Measurements from ENCODE around the gene TIMP1.

TIMP1 gene

DNA sequence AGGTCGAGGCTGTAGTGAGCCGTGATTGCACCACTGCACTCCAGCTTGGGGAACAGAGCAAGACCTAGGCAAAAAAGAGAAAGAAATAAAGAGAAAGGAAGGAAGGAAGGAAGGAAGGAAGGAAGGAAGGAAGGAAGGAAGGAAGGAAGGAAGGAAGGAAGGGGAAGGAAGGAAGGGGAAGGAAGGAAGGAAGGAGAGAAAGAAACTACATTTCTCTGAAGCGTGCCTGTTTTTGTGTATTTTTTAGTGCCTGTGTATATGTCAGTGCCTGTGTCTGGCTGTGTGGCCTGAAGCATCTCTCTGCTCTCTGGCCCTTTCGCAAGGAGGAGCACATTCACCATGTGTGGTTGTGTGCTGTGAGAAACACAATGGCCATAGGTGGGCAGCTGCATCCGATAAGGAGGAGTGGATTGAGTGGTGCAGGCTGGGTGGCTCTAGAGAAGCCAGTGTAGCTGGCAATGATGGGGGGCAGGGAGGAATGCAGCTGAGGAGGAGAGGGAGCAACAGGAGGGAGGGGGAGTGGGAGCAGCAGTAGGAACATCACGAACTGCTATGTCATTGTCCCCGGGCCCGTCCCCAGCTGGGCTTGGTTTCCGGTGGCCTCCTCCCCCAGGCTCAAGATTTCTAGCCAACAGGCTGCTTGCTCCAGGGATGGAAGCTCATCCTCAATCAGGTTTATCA is 26.0 kb downstream of the TIMP1 start:
- no peak overlapping the region for H3K4me3 ChIP-seq (ENCODE audit: low read length)

GRCh38 chrX:47610511-47610910 is 28.3 kb downstream of the TIMP1 start:
- Histone ChIP-seq H3K79me2 (ENCODE audit: low read length) (no peaks in the 10 kb centered on the region), H3K9me3 (ENCODE audit: insufficient read depth, low read length) (no peaks in the 10 kb centered on the region), H3K27ac (ENCODE audit: low read length) (no peak overlapping the region), H3K4me2 (ENCODE audit: low read length) (no peak overlapping the region), H3K36me3 (replicated peaks; ENCODE audit: low read depth, low read length) (no peaks in the 10 kb centered on the region), H2AFZ (ENCODE audit: low read depth, low read length) (no peak overlapping the region), H3K4me3 (ENCODE audit: low read length) (no peak overlapping the region), H3K9ac (ENCODE audit: low read length) (no peak overlapping the region), H4K20me1 (ENCODE audit: insufficient read depth, low read length) (no peaks in the 10 kb centered on the region), H3K27me3 (ENCODE audit: low read depth, low read length) (no peaks in the 10 kb centered on the region), H3K4me1 (ENCODE audit: low read length) (no peaks in the 10 kb centered on the region)
- no peak for TF ChIP-seq EZH2phosphoT487 (IDR thresholded peaks at IDR 0.05; ENCODE audit: low read depth)
- TF ChIP-seq, protein P1, sequence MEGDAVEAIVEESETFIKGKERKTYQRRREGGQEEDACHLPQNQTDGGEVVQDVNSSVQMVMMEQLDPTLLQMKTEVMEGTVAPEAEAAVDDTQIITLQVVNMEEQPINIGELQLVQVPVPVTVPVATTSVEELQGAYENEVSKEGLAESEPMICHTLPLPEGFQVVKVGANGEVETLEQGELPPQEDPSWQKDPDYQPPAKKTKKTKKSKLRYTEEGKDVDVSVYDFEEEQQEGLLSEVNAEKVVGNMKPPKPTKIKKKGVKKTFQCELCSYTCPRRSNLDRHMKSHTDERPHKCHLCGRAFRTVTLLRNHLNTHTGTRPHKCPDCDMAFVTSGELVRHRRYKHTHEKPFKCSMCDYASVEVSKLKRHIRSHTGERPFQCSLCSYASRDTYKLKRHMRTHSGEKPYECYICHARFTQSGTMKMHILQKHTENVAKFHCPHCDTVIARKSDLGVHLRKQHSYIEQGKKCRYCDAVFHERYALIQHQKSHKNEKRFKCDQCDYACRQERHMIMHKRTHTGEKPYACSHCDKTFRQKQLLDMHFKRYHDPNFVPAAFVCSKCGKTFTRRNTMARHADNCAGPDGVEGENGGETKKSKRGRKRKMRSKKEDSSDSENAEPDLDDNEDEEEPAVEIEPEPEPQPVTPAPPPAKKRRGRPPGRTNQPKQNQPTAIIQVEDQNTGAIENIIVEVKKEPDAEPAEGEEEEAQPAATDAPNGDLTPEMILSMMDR (IDR thresholded peaks at IDR 0.05; ENCODE audit: low read depth, low read length) = no peak

More for the DNA sequence above, 26.0 kb downstream of the TIMP1 start:
- Histone ChIP-seq H3K4me2 (ENCODE audit: low read length) (no peak overlapping the region), H4K20me1 (ENCODE audit: insufficient read depth, low read length) (no peaks in the 10 kb centered on the region), H2AFZ (ENCODE audit: low read depth, low read length) (no peak overlapping the region), H3K9me3 (ENCODE audit: insufficient read depth, low read length) (no peaks in the 10 kb centered on the region), H3K36me3 (replicated peaks; ENCODE audit: low read depth, low read length) (no peaks in the 10 kb centered on the region), H3K4me1 (ENCODE audit: low read length) (peaks cover 7% of the 10 kb centered on the region; the same call in 1 of the 2 replicates), H3K27me3 (ENCODE audit: low read depth, low read length) (no peaks in the 10 kb centered on the region), H3K27ac (ENCODE audit: low read length) (no peak overlapping the region), H3K9ac (ENCODE audit: low read length) (no peak overlapping the region), H3K79me2 (ENCODE audit: low read length) (no peaks in the 10 kb centered on the region)
- TF ChIP-seq, protein P1 (IDR thresholded peaks at IDR 0.05; ENCODE audit: low read depth, low read length) = no peak
- TF ChIP-seq EZH2phosphoT487 (IDR thresholded peaks at IDR 0.05; ENCODE audit: low read depth) = no peak

DNA sequence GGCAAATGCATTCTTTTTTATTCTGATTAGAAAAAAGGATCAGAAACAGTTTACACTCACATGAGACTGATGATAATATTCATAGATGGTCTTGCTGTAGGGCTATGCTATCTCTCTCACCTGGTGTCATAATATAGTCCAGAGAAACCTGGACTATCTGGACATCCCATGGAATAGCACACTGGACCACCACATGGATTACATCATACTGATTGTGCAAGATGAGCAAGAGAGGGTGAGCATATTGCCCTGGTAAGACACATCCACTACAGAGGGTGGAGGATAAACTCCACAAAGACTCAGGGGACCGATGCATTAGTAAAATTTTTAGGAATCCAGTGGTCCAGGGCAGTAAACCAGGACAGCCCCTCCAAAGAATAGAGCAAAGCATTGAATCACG is 29.3 kb downstream of the TIMP1 start:
- H4K20me1 ChIP-seq (ENCODE audit: insufficient read depth, low read length) = no peaks in the 10 kb centered on the region
- H3K4me2 ChIP-seq (ENCODE audit: low read length) = no peak overlapping the region
- no peaks in the 10 kb centered on the region for H3K36me3 ChIP-seq (replicated peaks; ENCODE audit: low read depth, low read length)
- no peaks in the 10 kb centered on the region for H3K4me1 ChIP-seq (ENCODE audit: low read length)
- no peaks in the 10 kb centered on the region for H3K79me2 ChIP-seq (ENCODE audit: low read length)
- no peak overlapping the region for H3K9ac ChIP-seq (ENCODE audit: low read length)
- H3K9me3 ChIP-seq (ENCODE audit: insufficient read depth, low read length) = no peaks in the 10 kb centered on the region
- no peak overlapping the region for H3K27ac ChIP-seq (ENCODE audit: low read length)
- no peaks in the 10 kb centered on the region for H3K27me3 ChIP-seq (ENCODE audit: low read depth, low read length)
- TF ChIP-seq, protein P1 (IDR thresholded peaks at IDR 0.05; ENCODE audit: low read depth, low read length) = no peak
- no peak for TF ChIP-seq EZH2phosphoT487 (IDR thresholded peaks at IDR 0.05; ENCODE audit: low read depth)
- H3K4me3 ChIP-seq (ENCODE audit: low read length) = no peak overlapping the region
- no peak overlapping the region for H2AFZ ChIP-seq (ENCODE audit: low read depth, low read length)

DNA sequence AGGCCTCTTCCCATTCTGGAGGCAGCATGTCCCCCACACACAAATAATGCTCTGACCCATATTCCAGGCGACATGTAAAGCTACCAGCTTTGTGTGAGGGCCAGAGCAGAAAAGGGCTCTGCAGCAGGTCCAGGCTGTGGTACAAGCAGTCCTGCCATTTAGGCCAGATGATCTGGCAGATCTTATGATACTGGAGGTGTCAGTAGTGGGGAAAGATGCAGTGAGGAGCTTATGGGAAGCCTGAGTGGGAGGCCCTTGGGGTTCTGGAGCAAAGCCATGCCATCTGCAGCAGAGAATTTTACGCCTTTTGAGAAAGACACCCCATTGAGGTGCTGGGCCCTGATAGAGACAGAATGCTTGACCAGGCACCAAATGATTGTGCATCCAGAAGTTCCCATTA is 29.7 kb downstream of the TIMP1 start:
- no peaks in the 10 kb centered on the region for H3K36me3 ChIP-seq (replicated peaks; ENCODE audit: low read depth, low read length)
- H3K9ac ChIP-seq (ENCODE audit: low read length) = no peak overlapping the region
- no peak overlapping the region for H3K4me3 ChIP-seq (ENCODE audit: low read length)
- H3K79me2 ChIP-seq (ENCODE audit: low read length) = no peaks in the 10 kb centered on the region
- no peak overlapping the region for H2AFZ ChIP-seq (ENCODE audit: low read depth, low read length)
- H3K9me3 ChIP-seq (ENCODE audit: insufficient read depth, low read length) = no peaks in the 10 kb centered on the region
- no peak overlapping the region for H3K4me2 ChIP-seq (ENCODE audit: low read length)
- TF ChIP-seq EZH2phosphoT487 (IDR thresholded peaks at IDR 0.05; ENCODE audit: low read depth) = no peak
- TF ChIP-seq, protein P1 (IDR thresholded peaks at IDR 0.05; ENCODE audit: low read depth, low read length) = no peak
- H4K20me1 ChIP-seq (ENCODE audit: insufficient read depth, low read length) = no peaks in the 10 kb centered on the region
- H3K4me1 ChIP-seq (ENCODE audit: low read length) = no peaks in the 10 kb centered on the region
- no peaks in the 10 kb centered on the region for H3K27me3 ChIP-seq (ENCODE audit: low read depth, low read length)
- no peak overlapping the region for H3K27ac ChIP-seq (ENCODE audit: low read length)
